Skeletal muscle satellite cell (primary cell): ENCODE results near the gene ATG2A.
A peak's percentile ranks its signal among the peaks of the same experiment; 100 is the strongest.

Experiments
- H3K27me3 ChIP-seq: 2 replicates; pipeline ENCODE4 v1.7.0; 2013; ENCODE audit warnings: low read length; ENCODE audit not compliant: control insufficient read depth, insufficient read depth
- H3K36me3 ChIP-seq: 2 replicates; pipeline ENCODE4 v1.7.0; 2013; ENCODE audit warnings: mild to moderate bottlenecking, control low read depth, low read length; ENCODE audit not compliant: insufficient read depth
- H3K4me1 ChIP-seq: 2 replicates; pipeline ENCODE4 v1.7.0; 2013; ENCODE audit warnings: low read length; ENCODE audit not compliant: control insufficient read depth, insufficient read depth
- H3K4me2 ChIP-seq: 2 replicates; pipeline ENCODE4 v1.7.0; 2013; ENCODE audit warnings: mild to moderate bottlenecking, low read length
- H3K4me3 ChIP-seq: 2 replicates; pipeline ENCODE4 v1.7.0; 2013; ENCODE audit warnings: low read length
- H3K9ac ChIP-seq: 2 replicates; pipeline ENCODE4 v1.7.0; 2013; ENCODE audit warnings: mild to moderate bottlenecking, low read depth, low read length, moderate library complexity
- H3K9me3 ChIP-seq: replicated peaks from 2 replicates; pipeline ENCODE4 v1.7.0; 2013; ENCODE audit warnings: mild to moderate bottlenecking, control low read depth, low read length

ATG2A gene

GRCh38 chr11:64864473-64865285, 52.3 kb downstream of the ATG2A start:
- Histone ChIP-seq H3K9me3 (no peaks in the 10 kb centered on the region), H3K4me3 (peak overlapping the region; percentile 9), H3K9ac (peak overlapping the region; percentile 72), H3K27me3 (no peaks in the 10 kb centered on the region), H3K36me3 (peaks cover 22% of the 10 kb centered on the region), H3K4me2 (peak overlapping the region; percentile 63), H3K4me1 (peaks cover 60% of the 10 kb centered on the region)

- H3K9me3 ChIP-seq: no peaks in the 10 kb centered on the region
- H3K4me2 ChIP-seq: peak overlapping the region; percentile 63
- H3K4me3 ChIP-seq: peak overlapping the region; percentile 3
- H3K36me3 ChIP-seq: peaks cover 24% of the 10 kb centered on the region
- H3K4me1 ChIP-seq: peaks cover 55% of the 10 kb centered on the region
- H3K9ac ChIP-seq: peak overlapping the region; percentile 72
- no peaks in the 10 kb centered on the region for H3K27me3 ChIP-seq
Measured at GRCh38 chr11:64864135-64864472, 52.9 kb downstream of the ATG2A start.

GRCh38 chr11:64863391-64864060, 53.5 kb downstream of the ATG2A start:
- Histone ChIP-seq H3K4me1 (peaks cover 55% of the 10 kb centered on the region), H3K27me3 (no peaks in the 10 kb centered on the region), H3K9me3 (no peaks in the 10 kb centered on the region), H3K36me3 (peaks cover 27% of the 10 kb centered on the region), H3K4me3 (peak overlapping the region; percentile 3), H3K9ac (peak overlapping the region; percentile 72), H3K4me2 (peak overlapping the region; percentile 63)

GRCh38 chr11:64862987-64863390, 54.0 kb downstream of the ATG2A start:
- Histone ChIP-seq H3K9ac (peak overlapping the region; percentile 72), H3K4me2 (peak overlapping the region; percentile 63), H3K4me3 (no peak overlapping the region), H3K27me3 (no peaks in the 10 kb centered on the region), H3K36me3 (peaks cover 24% of the 10 kb centered on the region), H3K4me1 (peaks cover 53% of the 10 kb centered on the region), H3K9me3 (no peaks in the 10 kb centered on the region)

- Histone ChIP-seq H3K9me3 (no peaks in the 10 kb centered on the region), H3K4me2 (no peak overlapping the region), H3K36me3 (peaks cover 23% of the 10 kb centered on the region), H3K4me3 (no peak overlapping the region), H3K4me1 (peaks cover 56% of the 10 kb centered on the region), H3K27me3 (no peaks in the 10 kb centered on the region), H3K9ac (no peak overlapping the region)
Measured at GRCh38 chr11:64861227-64861975, 55.6 kb downstream of the ATG2A start.

- no peak overlapping the region for H3K9ac ChIP-seq
- H3K4me3 ChIP-seq: no peak overlapping the region
- H3K4me1 ChIP-seq: peaks cover 60% of the 10 kb centered on the region
- no peak overlapping the region for H3K4me2 ChIP-seq
- H3K9me3 ChIP-seq: no peaks in the 10 kb centered on the region
- H3K36me3 ChIP-seq: peaks cover 25% of the 10 kb centered on the region
- no peaks in the 10 kb centered on the region for H3K27me3 ChIP-seq
Measured at GRCh38 chr11:64859542-64860414, 57.2 kb downstream of the ATG2A start.

GRCh38 chr11:64858467-64859263, 58.3 kb downstream of the ATG2A start:
- Histone ChIP-seq H3K4me3 (no peak overlapping the region), H3K9ac (no peak overlapping the region), H3K36me3 (peaks cover 36% of the 10 kb centered on the region), H3K27me3 (no peaks in the 10 kb centered on the region), H3K4me2 (no peak overlapping the region), H3K9me3 (no peaks in the 10 kb centered on the region), H3K4me1 (peaks cover 60% of the 10 kb centered on the region)

- Histone ChIP-seq H3K4me1 (peaks cover 52% of the 10 kb centered on the region), H3K36me3 (peaks cover 41% of the 10 kb centered on the region), H3K27me3 (no peaks in the 10 kb centered on the region), H3K9me3 (no peaks in the 10 kb centered on the region), H3K9ac (no peak overlapping the region), H3K4me3 (no peak overlapping the region), H3K4me2 (no peak overlapping the region)
Measured at GRCh38 chr11:64857485-64857884, 59.5 kb downstream of the ATG2A start.

GRCh38 chr11:64856382-64857227, 60.4 kb downstream of the ATG2A start:
- Histone ChIP-seq H3K36me3 (peaks cover 48% of the 10 kb centered on the region), H3K4me1 (peaks cover 48% of the 10 kb centered on the region)

More at GRCh38 chr11:64856382-64857227, 60.4 kb downstream of the ATG2A start:
- H3K27me3 ChIP-seq: no peaks in the 10 kb centered on the region
- H3K4me3 ChIP-seq: peak overlapping the region; percentile 12
- H3K9ac ChIP-seq: peak overlapping the region; percentile 61
- H3K4me2 ChIP-seq: peak overlapping the region; percentile 37
- H3K9me3 ChIP-seq: no peaks in the 10 kb centered on the region
